Panc1 (cell line): ENCODE results near the gene SEMA3G. TPM values are rescaled to one million over a fixed set of nuclear protein-coding genes. Genes with fewer than 3 reads are reported as not detected.

ENCODE experiments used
- ATAC-seq: fragments of 200-7000 bp; cut with Tn5 transposase; 2 replicates; pipeline ENCODE4 v1.9.1; 2020; ENCODE audit warnings: mild to moderate bottlenecking, moderate library complexity
- BruUV-seq: library from RNA; stranded (reverse); fragments of 400-500 nt; replicated peaks from 2 replicates; lab custom pipeline; 2021; lab: Mats Ljungman, UMichigan
- CTCF ChIA-PET: fragments of 300-600 bp; sonication (Branson Sonifier 250); formaldehyde crosslinking; loops from one replicate; lab custom pipeline; 2022; ENCODE audit warnings: antibody characterized with exemption; lab: Charles Lee
- POLR2A ChIA-PET: fragments of 300-600 bp; sonication (Branson Sonifier 250); formaldehyde crosslinking; loops from one replicate; lab custom pipeline; 2022; ENCODE audit warnings: antibody characterized with exemption; lab: Charles Lee
- DNase-seq: peaks from one replicate; pipeline ENCODE4 v3.0.0-alpha.2; 2010; ENCODE audit warnings: low read depth, low spot score
- H3K27ac ChIP-seq: 2 replicates; pipeline ENCODE4 v1.5.1; 2011; ENCODE audit warnings: mild to moderate bottlenecking, low read length, inconsistent platforms
- H3K27me3 ChIP-seq: fragments of 200-500 bp; sonication (Bioruptor generic); 2 replicates; pipeline ENCODE4 v1.6.0; 2014; ENCODE audit warnings: low read length, inconsistent platforms; ENCODE audit not compliant: control insufficient read depth, insufficient read depth
- H3K36me3 ChIP-seq: fragments of 200-500 bp; sonication (Bioruptor generic); 2 replicates; pipeline ENCODE4 v1.5.1; 2014; ENCODE audit warnings: inconsistent platforms, mild to moderate bottlenecking, low read length, moderate library complexity; ENCODE audit not compliant: control insufficient read depth, insufficient read depth
- H3K4me1 ChIP-seq: 2 replicates; pipeline ENCODE4 v1.5.1; 2011; ENCODE audit warnings: inconsistent platforms, mild to moderate bottlenecking, low read length, moderate library complexity; ENCODE audit not compliant: control insufficient read depth, insufficient read depth
- H3K4me3 ChIP-seq, 2 experiments: 2 replicates each; pipeline ENCODE4 v1.5.1; 2011 to 2012; ENCODE audit warnings: low read depth in 2 of 2, low read length in 2 of 2, mild to moderate bottlenecking in 2 of 2, inconsistent platforms in 1 of 2, moderate library complexity in 1 of 2
- H3K9me3 ChIP-seq: fragments of 200-500 bp; sonication (Bioruptor generic); 2 replicates; pipeline ENCODE4 v1.5.1; 2014; ENCODE audit warnings: low read depth, mild to moderate bottlenecking, inconsistent platforms, low read length, moderate library complexity; ENCODE audit not compliant: control insufficient read depth, insufficient read depth
- CTCF ChIP-seq: fragments of 450-650 bp; IDR thresholded peaks from 2 replicates; pipeline ENCODE4 v1.5.1; 2017; ENCODE audit warnings: mild to moderate bottlenecking
- POLR2AphosphoS5 ChIP-seq: IDR thresholded peaks from 2 replicates; pipeline ENCODE4 v1.6.1; 2012; ENCODE audit warnings: mild to moderate bottlenecking, low read depth, low read length, moderate library complexity
- REST ChIP-seq, 2 experiments: IDR thresholded peaks; 2 replicates each; pipeline ENCODE4 v1.6.1; 2011 to 2012; ENCODE audit warnings: low read depth in 2 of 2, control low read depth in 1 of 2, low read length in 1 of 2, mild to moderate bottlenecking in 1 of 2, moderate library complexity in 1 of 2; ENCODE audit not compliant: insufficient read depth in 1 of 2
- SIN3A ChIP-seq: IDR thresholded peaks from 2 replicates; pipeline ENCODE4 v1.6.1; 2012; ENCODE audit warnings: low read depth, mild to moderate bottlenecking, low read length, moderate library complexity, borderline replicate concordance; ENCODE audit not compliant: insufficient read depth
- TCF7L2 ChIP-seq: IDR thresholded peaks from 2 replicates; pipeline ENCODE4 v1.6.1; 2011; ENCODE audit warnings: mild to moderate bottlenecking, low read depth, low read length, inconsistent platforms
- in situ Hi-C: cut with HindIII; loops from 2 replicates; pipeline ENCODE4 v1.10.0; 2016; ENCODE audit warnings: low sequenced_read_pairs, low pct_unique_long_range_greater_than_20kb
- intact Hi-C: fragments of 100-400 bp; cut with micrococcal nuclease; formaldehyde crosslinking; loops from one replicate; pipeline ENCODE4 v1.10.0; 2022; ENCODE audit not compliant: unreplicated experiment
- total RNA-seq: library from RNA; stranded (reverse); gene quantifications from one replicate; pipeline ENCODE4 v1.2.1, GENCODE V29; 2021; ENCODE audit not compliant: unreplicated experiment

Gene SEMA3G
- total RNA-seq, 1 experiment from 2014 or later = 1.6 TPM

GRCh38 chr3:52430416-52430810 lies 14.5 kb downstream of the SEMA3G start:
- in situ Hi-C loops = no loop called here
- no peak for ATAC-seq
- H3K4me1 ChIP-seq = no peaks in the 10 kb centered on the region
- intact Hi-C loops = no loop called here
- no peaks in the 10 kb centered on the region for H3K36me3 ChIP-seq
- no peaks in the 10 kb centered on the region for H3K9me3 ChIP-seq
- DNase-seq = no peak
- CTCF ChIA-PET = no interaction called here
- no peak overlapping the region for H3K27ac ChIP-seq
- TF ChIP-seq TCF7L2 = no peak
- TF ChIP-seq POLR2AphosphoS5 = no peak
- TF ChIP-seq REST (IDR thresholded peaks at IDR 0.05; ENCODE audit: insufficient read depth in 1 of 2, low read depth in 2 of 2, low read length in 1 of 2) = no peak
- no peak for TF ChIP-seq CTCF
- TF ChIP-seq SIN3A = no peak
- POLR2A ChIA-PET = no interaction called here
- no TSS peak for BruUV-seq
- H3K27me3 ChIP-seq = no peaks in the 10 kb centered on the region
- no peak overlapping the region for H3K4me3 ChIP-seq

DNA sequence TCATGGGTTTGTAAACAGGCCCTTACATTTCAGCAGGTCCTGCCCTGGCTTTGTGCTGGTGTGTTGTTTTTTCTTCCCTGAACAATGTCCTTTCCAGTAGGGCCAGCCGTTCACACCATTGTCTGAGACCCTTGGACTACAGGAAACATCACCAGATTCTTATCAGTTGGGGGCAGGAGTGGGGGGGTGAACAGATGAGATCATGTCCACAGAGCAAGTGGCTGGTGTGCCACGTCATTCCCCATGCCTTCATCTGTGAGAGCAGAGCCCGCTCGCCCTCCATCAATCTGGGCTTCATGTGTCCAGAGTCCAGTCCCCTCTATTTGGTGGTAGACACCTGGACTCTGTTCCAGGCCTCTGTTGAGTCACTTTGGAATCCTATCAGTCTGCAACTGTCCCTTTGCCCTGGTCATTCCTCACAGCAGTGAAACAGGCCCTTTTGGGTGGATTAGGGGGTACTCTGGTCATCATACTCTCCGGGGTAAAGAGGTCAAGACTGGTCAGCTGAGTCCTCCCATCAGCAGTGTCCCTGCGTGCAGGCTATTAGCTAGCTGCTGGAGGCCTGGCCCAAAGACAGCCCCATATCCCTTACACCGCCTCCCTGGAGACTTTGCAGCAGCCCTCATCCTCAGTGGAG lies 15.0 kb downstream of the SEMA3G start:
- ChIA-PET POLR2A (no interaction called here), CTCF (no interaction called here)
- DNase-seq (no peak), ATAC-seq (no peak)
- TF ChIP-seq TCF7L2 (no peak), SIN3A (no peak), CTCF (no peak), POLR2AphosphoS5 (no peak), REST (IDR thresholded peaks at IDR 0.05; ENCODE audit: insufficient read depth in 1 of 2, low read depth in 2 of 2, low read length in 1 of 2) (no peak)
- H3K4me1 ChIP-seq = no peaks in the 10 kb centered on the region
- H3K27ac ChIP-seq = no peak overlapping the region
- BruUV-seq = no TSS peak
- H3K27me3 ChIP-seq = no peaks in the 10 kb centered on the region
- no peaks in the 10 kb centered on the region for H3K36me3 ChIP-seq
- H3K4me3 ChIP-seq = no peak overlapping the region
- intact Hi-C loops = no loop called here
- in situ Hi-C loops = no loop called here
- no peaks in the 10 kb centered on the region for H3K9me3 ChIP-seq
